Osteoblast (primary cell): Measurements from ENCODE around the gene TJAP1. TPM values are rescaled to one million over a fixed set of nuclear protein-coding genes. Genes with fewer than 3 reads are reported as not detected.

Experiments
- DNase-seq: peaks from one replicate; pipeline ENCODE4 v3.0.0; 2011; ENCODE audit warnings: low spot score, mixed read lengths; ENCODE audit not compliant: insufficient read length; ENCODE audit errors: missing footprints
- H2AFZ ChIP-seq: 2 replicates; pipeline ENCODE4 v1.6.0; 2011; ENCODE audit warnings: mild to moderate bottlenecking, low read length
- H3K27ac ChIP-seq: 2 replicates; pipeline ENCODE4 v1.5.1; 2011; ENCODE audit warnings: mild to moderate bottlenecking, low read depth, low read length, moderate library complexity
- H3K27me3 ChIP-seq: 2 replicates; pipeline ENCODE4 v1.6.0; 2012; ENCODE audit warnings: mild to moderate bottlenecking, control low read depth, inconsistent platforms, low read length, moderate library complexity; ENCODE audit not compliant: insufficient read depth
- H3K36me3 ChIP-seq: 2 replicates; pipeline ENCODE4 v1.5.1; 2011; ENCODE audit warnings: mild to moderate bottlenecking, low read length, control low read depth, moderate library complexity; ENCODE audit not compliant: insufficient read depth
- H3K4me1 ChIP-seq: 2 replicates; pipeline ENCODE4 v1.5.1; 2011; ENCODE audit warnings: mild to moderate bottlenecking, low read length, control low read depth, moderate library complexity; ENCODE audit not compliant: insufficient read depth
- H3K4me2 ChIP-seq: 2 replicates; pipeline ENCODE4 v1.6.0; 2011; ENCODE audit warnings: mild to moderate bottlenecking, low read length; ENCODE audit not compliant: insufficient read depth
- H3K4me3 ChIP-seq: fragments of 200-600 bp; sonication (generic); 3 replicates; pipeline ENCODE4 v1.5.1; 2012; ENCODE audit warnings: mild to moderate bottlenecking, low read length, inconsistent platforms; ENCODE audit not compliant: insufficient read depth
- H3K79me2 ChIP-seq: 2 replicates; pipeline ENCODE4 v1.6.0; 2012; ENCODE audit warnings: mild to moderate bottlenecking, low read length, control low read depth, inconsistent platforms; ENCODE audit not compliant: insufficient read depth
- H3K9me3 ChIP-seq: 2 replicates; pipeline ENCODE4 v1.5.1; 2011; ENCODE audit warnings: low read depth, low read length, control low read depth
- H4K20me1 ChIP-seq: 2 replicates; pipeline ENCODE4 v1.6.0; 2012; ENCODE audit warnings: mild to moderate bottlenecking, low read length, control low read depth; ENCODE audit not compliant: insufficient read depth
- total RNA-seq: library from RNA; depleted of rRNA; stranded (reverse); fragments of >200 nt; gene quantifications from 2 replicates; pipeline ENCODE4 v1.2.3, GENCODE V29; 2012
- TF ChIP-seq, protein P1 (sequence below): IDR thresholded peaks from 2 replicates; pipeline ENCODE4 v1.5.1; 2011; ENCODE audit warnings: mild to moderate bottlenecking, low read depth, low read length, moderate library complexity; ENCODE audit errors: extremely low read depth

Gene TJAP1
- total RNA-seq, 1 donor: 14.5 TPM

DNA sequence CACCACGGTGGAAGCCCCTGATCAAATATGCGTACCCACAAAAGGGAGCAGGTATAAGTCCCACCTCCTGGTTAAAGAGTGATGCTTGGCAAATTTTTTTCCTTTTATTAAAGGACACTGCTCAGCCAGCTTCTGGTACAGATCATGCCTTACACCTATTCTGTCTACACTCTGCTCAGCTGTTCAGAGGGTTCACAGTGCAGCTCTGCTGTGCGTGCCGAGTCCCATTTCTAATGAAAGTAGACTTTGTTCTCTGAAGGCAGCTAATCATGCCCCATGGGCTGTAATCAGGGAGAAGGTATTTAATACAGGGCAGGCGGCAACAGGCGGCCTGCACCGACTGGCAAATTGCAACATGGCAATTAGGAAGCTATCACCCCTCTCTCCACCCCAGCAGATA lies 16.5 kb downstream of the TJAP1 start:
- no peak overlapping the region for H3K4me3 ChIP-seq
- peaks cover 51% of the 10 kb centered on the region for H3K79me2 ChIP-seq
- no peaks in the 10 kb centered on the region for H3K9me3 ChIP-seq
- peak; percentile 49 for DNase-seq
- H3K4me2 ChIP-seq: no peak overlapping the region
- no peak overlapping the region for H2AFZ ChIP-seq
- peaks cover 48% of the 10 kb centered on the region for H4K20me1 ChIP-seq
- no peaks in the 10 kb centered on the region for H3K27me3 ChIP-seq
- peaks cover 55% of the 10 kb centered on the region for H3K4me1 ChIP-seq
- H3K36me3 ChIP-seq: peaks cover 10% of the 10 kb centered on the region
- H3K27ac ChIP-seq: no peak overlapping the region
- TF ChIP-seq, protein P1, sequence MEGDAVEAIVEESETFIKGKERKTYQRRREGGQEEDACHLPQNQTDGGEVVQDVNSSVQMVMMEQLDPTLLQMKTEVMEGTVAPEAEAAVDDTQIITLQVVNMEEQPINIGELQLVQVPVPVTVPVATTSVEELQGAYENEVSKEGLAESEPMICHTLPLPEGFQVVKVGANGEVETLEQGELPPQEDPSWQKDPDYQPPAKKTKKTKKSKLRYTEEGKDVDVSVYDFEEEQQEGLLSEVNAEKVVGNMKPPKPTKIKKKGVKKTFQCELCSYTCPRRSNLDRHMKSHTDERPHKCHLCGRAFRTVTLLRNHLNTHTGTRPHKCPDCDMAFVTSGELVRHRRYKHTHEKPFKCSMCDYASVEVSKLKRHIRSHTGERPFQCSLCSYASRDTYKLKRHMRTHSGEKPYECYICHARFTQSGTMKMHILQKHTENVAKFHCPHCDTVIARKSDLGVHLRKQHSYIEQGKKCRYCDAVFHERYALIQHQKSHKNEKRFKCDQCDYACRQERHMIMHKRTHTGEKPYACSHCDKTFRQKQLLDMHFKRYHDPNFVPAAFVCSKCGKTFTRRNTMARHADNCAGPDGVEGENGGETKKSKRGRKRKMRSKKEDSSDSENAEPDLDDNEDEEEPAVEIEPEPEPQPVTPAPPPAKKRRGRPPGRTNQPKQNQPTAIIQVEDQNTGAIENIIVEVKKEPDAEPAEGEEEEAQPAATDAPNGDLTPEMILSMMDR: no peak

DNA sequence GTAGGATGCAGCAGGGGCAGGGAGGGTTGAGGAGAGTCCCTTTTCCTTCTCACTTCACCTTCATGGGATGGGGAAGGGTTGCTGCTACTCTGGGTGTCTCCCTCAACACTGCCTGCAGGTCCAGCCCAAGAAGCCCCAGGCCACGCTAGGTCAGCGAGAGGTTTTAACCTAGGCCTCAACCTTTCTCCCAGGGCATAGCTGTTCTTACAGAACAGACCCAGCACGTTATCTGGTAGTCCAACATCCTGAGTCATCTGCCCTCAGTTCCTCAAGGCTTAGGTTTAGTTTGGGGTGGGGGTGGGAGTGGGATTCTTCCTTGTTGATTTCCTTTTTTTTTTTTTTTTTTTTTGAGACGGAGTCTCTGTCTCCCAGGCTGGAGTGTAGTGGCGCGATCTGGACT lies 17.0 kb downstream of the TJAP1 start:
- DNase-seq: no peak
- H3K4me3 ChIP-seq: no peak overlapping the region
- H3K27me3 ChIP-seq: no peaks in the 10 kb centered on the region
- H3K79me2 ChIP-seq: peaks cover 46% of the 10 kb centered on the region
- H3K27ac ChIP-seq: no peak overlapping the region
- H3K9me3 ChIP-seq: no peaks in the 10 kb centered on the region
- H2AFZ ChIP-seq: no peak overlapping the region
- H3K36me3 ChIP-seq: peaks cover 15% of the 10 kb centered on the region
- H3K4me2 ChIP-seq: no peak overlapping the region
- H4K20me1 ChIP-seq: peaks cover 43% of the 10 kb centered on the region
- H3K4me1 ChIP-seq: peaks cover 55% of the 10 kb centered on the region
- TF ChIP-seq, protein P1: no peak

DNA sequence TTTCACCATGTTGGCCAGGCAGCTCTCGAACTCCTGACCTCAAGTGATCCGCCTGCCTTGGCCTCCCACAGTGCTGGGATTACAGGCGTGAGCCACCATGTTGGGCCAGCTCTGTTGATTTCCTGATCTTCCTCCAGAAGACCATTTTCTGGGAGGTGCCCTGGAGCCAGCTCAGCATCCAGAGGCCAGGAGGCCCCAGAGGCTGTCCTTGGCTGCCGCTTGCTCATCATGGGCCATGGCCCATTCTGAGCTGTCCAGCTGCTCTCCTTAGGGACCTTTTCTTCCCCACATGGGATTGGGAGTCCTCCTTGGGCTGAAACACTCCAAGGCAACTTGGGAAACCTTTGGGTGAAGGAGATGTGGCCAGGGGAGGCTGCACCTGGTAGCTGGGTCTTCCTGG lies 17.4 kb downstream of the TJAP1 start:
- no peak overlapping the region for H3K4me2 ChIP-seq
- H3K4me3 ChIP-seq: no peak overlapping the region
- peaks cover 42% of the 10 kb centered on the region for H3K79me2 ChIP-seq
- H3K9me3 ChIP-seq: no peaks in the 10 kb centered on the region
- peak; percentile 84 for DNase-seq
- peaks cover 55% of the 10 kb centered on the region for H3K4me1 ChIP-seq
- no peak overlapping the region for H3K27ac ChIP-seq
- H3K27me3 ChIP-seq: no peaks in the 10 kb centered on the region
- H2AFZ ChIP-seq: no peak overlapping the region
- peaks cover 19% of the 10 kb centered on the region for H3K36me3 ChIP-seq
- peaks cover 39% of the 10 kb centered on the region for H4K20me1 ChIP-seq
- TF ChIP-seq, protein P1: no peak

DNA sequence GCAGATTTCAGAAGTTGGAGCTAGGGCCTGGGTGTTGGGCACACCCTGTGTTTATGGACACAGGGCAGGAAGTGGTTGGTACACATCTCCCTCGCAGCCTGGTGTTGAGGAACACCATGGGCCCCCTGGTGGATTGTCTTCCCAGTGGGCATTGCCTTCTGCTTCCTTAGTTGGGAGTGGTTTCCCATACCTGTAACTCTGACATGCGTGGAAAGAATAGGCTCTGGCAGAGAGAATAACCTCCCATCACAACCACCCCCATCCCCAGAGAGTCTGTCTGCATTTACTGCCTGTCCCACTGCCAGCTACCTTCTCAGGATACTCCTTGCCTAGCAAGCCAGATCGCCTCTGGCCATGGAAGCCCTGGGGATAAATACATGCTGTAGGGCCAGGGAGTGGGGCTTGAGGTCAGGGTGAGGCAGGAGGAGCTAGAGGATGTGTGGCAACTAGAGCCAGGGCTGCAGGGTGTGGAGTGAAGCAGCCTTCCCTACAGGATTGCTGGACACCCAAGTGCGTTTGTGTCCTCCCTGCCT lies 18.1 kb downstream of the TJAP1 start:
- Histone ChIP-seq H3K36me3 (peaks cover 25% of the 10 kb centered on the region), H3K4me2 (peak overlapping the region; percentile 56), H3K27ac (peak overlapping the region; percentile 49), H3K79me2 (peaks cover 41% of the 10 kb centered on the region), H3K9me3 (no peaks in the 10 kb centered on the region), H3K4me1 (peaks cover 55% of the 10 kb centered on the region), H4K20me1 (peaks cover 37% of the 10 kb centered on the region), H3K4me3 (no peak overlapping the region), H2AFZ (no peak overlapping the region), H3K27me3 (no peaks in the 10 kb centered on the region)
- TF ChIP-seq, protein P1: peak; percentile 32
- peak; percentile 89 for DNase-seq
